Heart left ventricle (tissue), 13 donors: ENCODE results near the gene ARID5B.

ENCODE experiments used
- CTCF ChIP-seq, 12 donors: fragments of 200-600 bp; sonication (generic) in 4 of 12; IDR thresholded peaks; one replicate each; pipeline versions ENCODE4 v1.5.0 to v1.8.0; 2018 to 2022; ENCODE audit warnings: antibody characterized with exemption in 12 of 12, mild to moderate bottlenecking in 5 of 12
- POLR2A ChIP-seq, 2 donors: fragments of 450-650 bp; IDR thresholded peaks; one replicate each; pipeline ENCODE4 v1.6.1; 2017; ENCODE audit warnings: antibody characterized with exemption in 2 of 2, mild to moderate bottlenecking in 2 of 2, moderate library complexity in 2 of 2
- donor health status: ischemic (EF 13 %, LVEDD 7.1; RV severe dilation, severe dysfunction).
- donor health status: DM: no; HTN: yes; CAD: no.
- donor health status: DM: no; HTN: no; CAD: no.
- donor health status: ischemic (EF 25% LVEDD 6.9; RV normal size, moderate dysfunction).
- donor health status: ischemic (EF 25% LVEDD 5.7; RV mildly dilated, moderate dysfunction).
- donor health status: ischemic (EF 35%, LVEDD 5.7; RV mildly dilated, moderate dysfunction).
- donor health status: nonischemic (EF 11% LVEDD 7.7; RV severe dilation, severe dysfunction).
- donor health status: DM: yes; HTN: yes; CAD: no.
- donor health status: PGD.
- donor health status: ischemic (EF 29% LVEDD 5.4; RV normal size, mild dysfunction).
- donor health status: nonischemic (EF 23%, LVEDD 6.1; RV moderate dilation, normal function).

- TF ChIP-seq CTCF (IDR thresholded peaks at IDR 0.05) = no peak
- no peak for TF ChIP-seq POLR2A (IDR thresholded peaks at IDR 0.05)
Observed at GRCh38 chr10:61994405-61995219, 93.1 kb downstream of the ARID5B start.
